Fibroblast of lung (primary cell): ENCODE data around the gene TARBP2. TPM values are rescaled to one million over a fixed set of nuclear protein-coding genes. Genes with fewer than 3 reads are reported as not detected.
A peak's percentile ranks its signal among the peaks of the same experiment; 100 is the strongest.

ENCODE experiments used
- DNase-seq, 2 donors: peaks; one replicate each; pipeline versions ENCODE4 v3.0.0 to v3.0.0-alpha.2; 2010; ENCODE audit warnings: low read depth in 2 of 2
- H2AFZ ChIP-seq: 2 replicates; pipeline ENCODE4 v1.5.1; 2012; ENCODE audit warnings: low read length, control low read depth, inconsistent platforms
- H3K27ac ChIP-seq: 2 replicates; pipeline ENCODE4 v1.5.1; 2011; ENCODE audit warnings: low read length, control low read depth; ENCODE audit not compliant: insufficient read depth
- H3K27me3 ChIP-seq: 2 replicates; pipeline ENCODE4 v1.5.1; 2011; ENCODE audit warnings: mild to moderate bottlenecking, low read length; ENCODE audit not compliant: control insufficient read depth, insufficient read depth
- H3K36me3 ChIP-seq: 2 replicates; pipeline ENCODE4 v1.5.1; 2011; ENCODE audit warnings: low read length; ENCODE audit not compliant: control insufficient read depth, insufficient read depth
- H3K4me1 ChIP-seq: 2 replicates; pipeline ENCODE4 v1.5.1; 2011; ENCODE audit warnings: low read length; ENCODE audit not compliant: control insufficient read depth, insufficient read depth; ENCODE audit errors: extremely low read depth
- H3K4me2 ChIP-seq: 2 replicates; pipeline ENCODE4 v1.5.1; 2011; ENCODE audit warnings: low read length, control low read depth; ENCODE audit not compliant: insufficient read depth; ENCODE audit errors: extremely low read depth
- H3K4me3 ChIP-seq, 4 experiments: fragments of 200-600 bp in 1 of 4; sonication (generic) in 1 of 4; replicated peaks in 1 of 4; 2 replicates each; pipeline ENCODE4 v1.5.1; 2011 to 2016; ENCODE audit warnings: low read length in 4 of 4, low read depth in 3 of 4, mild to moderate bottlenecking in 3 of 4, control low read depth in 2 of 4, inconsistent platforms in 1 of 4, mixed read lengths in 1 of 4; ENCODE audit not compliant: insufficient read depth in 1 of 4; ENCODE audit errors: control extremely low read depth in 1 of 4
- H3K79me2 ChIP-seq: 2 replicates; pipeline ENCODE4 v1.5.1; 2012; ENCODE audit warnings: mild to moderate bottlenecking, low read length, inconsistent platforms; ENCODE audit not compliant: control insufficient read depth, insufficient read depth
- H3K9ac ChIP-seq: 2 replicates; pipeline ENCODE4 v1.5.1; 2011; ENCODE audit warnings: mild to moderate bottlenecking, low read length, control low read depth; ENCODE audit not compliant: insufficient read depth
- H3K9me3 ChIP-seq: 2 replicates; pipeline ENCODE4 v1.5.1; 2012; ENCODE audit warnings: low read depth, low read length; ENCODE audit not compliant: control insufficient read depth, insufficient read depth
- H4K20me1 ChIP-seq: 2 replicates; pipeline ENCODE4 v1.5.1; 2011; ENCODE audit warnings: low read length; ENCODE audit not compliant: control insufficient read depth, insufficient read depth; ENCODE audit errors: extremely low read depth
- CTCF ChIP-seq, 2 donors: IDR thresholded peaks in 1 of 2; conservative IDR thresholded peaks in 1 of 2; 1 replicate in 1 of 2; 2 replicates in 1 of 2; pipeline ENCODE4 v1.5.1; 2011 to 2012; ENCODE audit warnings: low read length in 2 of 2, control low read depth in 1 of 2, inconsistent platforms in 1 of 2, low read depth in 1 of 2, mild to moderate bottlenecking in 1 of 2
- EZH2 ChIP-seq: IDR thresholded peaks from 2 replicates; pipeline ENCODE4 v1.5.1; 2012; ENCODE audit warnings: low read length, control low read depth, mild to moderate bottlenecking; ENCODE audit errors: missing control alignments
- polyA plus RNA-seq, 2 donors: library from polyadenylated mRNA; depleted of rRNA in 1 of 2; stranded (reverse) in 1 of 2; unstranded in 1 of 2; fragments of >200 nt; gene quantifications; 2 replicates each; pipeline ENCODE4 v1.2.1, GENCODE V29; 2011 to 2012; ENCODE audit warnings: missing spikeins in 1 of 2
- total RNA-seq: library from RNA; depleted of rRNA; stranded (reverse); fragments of >200 nt; gene quantifications from 2 replicates; pipeline ENCODE4 v1.2.1, GENCODE V29; 2014

The TARBP2 gene
- total and polyA plus RNA-seq, 2 donors (not counting 1 experiment from before 2014, with no cell fraction given): 19.8 to 39.3 TPM

DNA sequence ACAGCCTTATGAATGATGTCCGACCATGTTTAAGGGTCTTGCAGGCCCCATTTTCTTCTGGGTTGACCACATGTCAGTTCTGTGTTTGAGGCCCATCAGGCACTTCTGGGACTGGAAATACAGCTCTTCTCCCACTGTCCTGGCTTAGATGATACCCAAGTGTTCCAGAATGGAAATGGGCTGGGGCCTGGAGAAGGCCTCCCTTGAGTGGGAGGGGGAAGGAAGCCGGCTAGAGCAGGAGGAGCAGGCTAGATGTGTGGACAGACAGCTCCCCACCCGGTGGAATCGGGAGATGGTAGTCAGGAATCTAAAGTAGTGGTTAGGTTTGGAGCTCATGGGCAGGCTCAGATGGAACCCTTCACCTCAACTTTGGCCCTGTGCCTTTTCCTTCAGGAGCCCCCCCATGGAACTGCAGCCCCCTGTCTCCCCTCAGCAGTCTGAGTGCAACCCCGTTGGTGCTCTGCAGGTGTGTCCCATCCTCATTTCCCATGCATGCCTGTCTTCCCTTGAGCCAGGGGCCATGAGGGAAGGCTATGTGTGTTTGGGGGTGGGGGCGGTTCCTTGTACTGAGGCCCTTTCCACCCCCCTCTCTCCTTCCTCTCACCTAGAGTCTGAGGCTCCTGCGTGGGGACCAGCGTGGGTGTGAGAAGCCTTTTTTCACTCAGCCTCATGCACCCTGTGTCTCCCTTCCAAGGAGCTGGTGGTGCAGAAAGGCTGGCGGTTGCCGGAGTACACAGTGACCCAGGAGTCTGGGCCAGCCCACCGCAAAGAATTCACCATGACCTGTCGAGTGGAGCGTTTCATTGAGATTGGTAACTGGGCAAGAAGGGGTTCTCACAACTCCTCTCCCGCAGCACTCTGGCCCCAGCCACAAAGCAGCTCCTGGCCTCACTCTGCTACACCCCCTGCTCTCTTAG lies 3.2 kb downstream of the TARBP2 start:
- no peak overlapping the region for H3K9ac ChIP-seq

GRCh38 chr12:53505086-53505485 lies 4.0 kb downstream of the TARBP2 start:
- peak overlapping the region; percentile 66 for H3K27ac ChIP-seq
- H4K20me1 ChIP-seq: no peaks in the 10 kb centered on the region
- no peaks in the 10 kb centered on the region for H3K27me3 ChIP-seq
- H3K36me3 ChIP-seq: peaks cover 18% of the 10 kb centered on the region
- no peak overlapping the region for H2AFZ ChIP-seq
- peak overlapping the region; percentile 68 for H3K4me2 ChIP-seq
- H3K4me3 ChIP-seq: no peak overlapping the region
- no peaks in the 10 kb centered on the region for H3K9me3 ChIP-seq
- no peak overlapping the region for H3K9ac ChIP-seq
- peaks cover 20% of the 10 kb centered on the region for H3K4me1 ChIP-seq
- DNase-seq: peak in 1 of 2 donors; percentile 68
- H3K79me2 ChIP-seq: peaks cover 13% of the 10 kb centered on the region
- TF ChIP-seq EZH2 (no peak), CTCF (conservative IDR thresholded peaks at IDR 0.05 in 1 of 2, IDR thresholded peaks at IDR 0.05 in 1 of 2; ENCODE audit: low read depth in 1 of 2, low read length in 2 of 2) (no peak)

More for the DNA sequence above, 3.2 kb downstream of the TARBP2 start:
- H3K27me3 ChIP-seq: no peaks in the 10 kb centered on the region
- H3K27ac ChIP-seq: peak overlapping the region; percentile 66
- no peak for DNase-seq
- no peaks in the 10 kb centered on the region for H4K20me1 ChIP-seq
- peaks cover 13% of the 10 kb centered on the region for H3K79me2 ChIP-seq
- H3K4me3 ChIP-seq: no peak overlapping the region
- no peaks in the 10 kb centered on the region for H3K9me3 ChIP-seq
- peaks cover 18% of the 10 kb centered on the region for H3K36me3 ChIP-seq
- no peak overlapping the region for H3K4me2 ChIP-seq
- no peak for TF ChIP-seq CTCF (conservative IDR thresholded peaks at IDR 0.05 in 1 of 2, IDR thresholded peaks at IDR 0.05 in 1 of 2; ENCODE audit: low read depth in 1 of 2, low read length in 2 of 2)
- no peak for TF ChIP-seq EZH2
- peaks cover 20% of the 10 kb centered on the region for H3K4me1 ChIP-seq
- H2AFZ ChIP-seq: no peak overlapping the region

DNA sequence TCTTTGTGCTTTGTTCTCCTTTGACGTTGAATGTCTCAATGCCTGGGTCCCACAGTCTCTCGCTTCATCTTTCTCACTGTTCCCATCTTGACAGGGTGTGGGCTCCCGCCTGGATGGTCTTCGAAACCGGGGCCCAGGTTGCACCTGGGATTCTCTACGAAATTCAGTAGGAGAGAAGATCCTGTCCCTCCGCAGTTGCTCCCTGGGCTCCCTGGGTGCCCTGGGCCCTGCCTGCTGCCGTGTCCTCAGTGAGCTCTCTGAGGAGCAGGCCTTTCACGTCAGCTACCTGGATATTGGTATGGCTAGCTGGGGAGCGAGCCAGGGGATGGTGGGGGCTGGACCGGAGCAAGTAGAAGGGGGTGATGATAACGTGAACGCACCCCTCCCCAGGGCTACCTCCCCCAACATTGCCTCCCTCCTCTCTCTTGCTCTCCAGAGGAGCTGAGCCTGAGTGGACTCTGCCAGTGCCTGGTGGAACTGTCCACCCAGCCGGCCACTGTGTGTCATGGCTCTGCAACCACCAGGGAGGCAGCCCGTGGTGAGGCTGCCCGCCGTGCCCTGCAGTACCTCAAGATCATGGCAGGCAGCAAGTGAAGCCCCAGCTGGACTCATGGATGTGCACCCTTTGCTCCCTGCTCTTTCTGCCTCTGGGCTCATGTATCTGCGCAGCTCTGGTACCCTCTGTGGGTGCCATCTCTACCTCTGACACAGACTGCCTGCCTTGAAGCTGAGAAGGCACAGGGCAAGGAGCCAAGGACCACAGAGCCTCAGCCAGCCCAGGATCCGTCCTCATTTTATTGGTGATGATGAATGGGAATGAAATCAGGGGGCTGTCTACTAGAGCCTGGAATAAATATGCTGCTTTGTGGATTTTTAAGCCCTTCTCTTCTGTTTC lies 4.7 kb downstream of the TARBP2 start:
- Histone ChIP-seq H3K27me3 (no peaks in the 10 kb centered on the region), H3K4me1 (peaks cover 17% of the 10 kb centered on the region), H3K27ac (peak overlapping the region; percentile 66), H3K4me3 (no peak overlapping the region), H3K4me2 (peak overlapping the region; percentile 68), H3K9ac (no peak overlapping the region), H3K9me3 (no peaks in the 10 kb centered on the region), H3K36me3 (peaks cover 18% of the 10 kb centered on the region), H3K79me2 (peaks cover 13% of the 10 kb centered on the region), H2AFZ (no peak overlapping the region), H4K20me1 (no peaks in the 10 kb centered on the region)
- TF ChIP-seq EZH2 (no peak), CTCF (conservative IDR thresholded peaks at IDR 0.05 in 1 of 2, IDR thresholded peaks at IDR 0.05 in 1 of 2; ENCODE audit: low read depth in 1 of 2, low read length in 2 of 2) (no peak)
- peak in 1 of 2 donors; percentile 36 for DNase-seq
